ENCODE measurements around the gene FGF11. TPM values are rescaled to one million over a fixed set of nuclear protein-coding genes. Genes with fewer than 3 reads are reported as not detected.

Gene FGF11
- total and polyA plus RNA-seq, 2 of the 4 experiments (the other 2 are of a cell fraction) = 0.18 to 1.1 TPM

DNA sequence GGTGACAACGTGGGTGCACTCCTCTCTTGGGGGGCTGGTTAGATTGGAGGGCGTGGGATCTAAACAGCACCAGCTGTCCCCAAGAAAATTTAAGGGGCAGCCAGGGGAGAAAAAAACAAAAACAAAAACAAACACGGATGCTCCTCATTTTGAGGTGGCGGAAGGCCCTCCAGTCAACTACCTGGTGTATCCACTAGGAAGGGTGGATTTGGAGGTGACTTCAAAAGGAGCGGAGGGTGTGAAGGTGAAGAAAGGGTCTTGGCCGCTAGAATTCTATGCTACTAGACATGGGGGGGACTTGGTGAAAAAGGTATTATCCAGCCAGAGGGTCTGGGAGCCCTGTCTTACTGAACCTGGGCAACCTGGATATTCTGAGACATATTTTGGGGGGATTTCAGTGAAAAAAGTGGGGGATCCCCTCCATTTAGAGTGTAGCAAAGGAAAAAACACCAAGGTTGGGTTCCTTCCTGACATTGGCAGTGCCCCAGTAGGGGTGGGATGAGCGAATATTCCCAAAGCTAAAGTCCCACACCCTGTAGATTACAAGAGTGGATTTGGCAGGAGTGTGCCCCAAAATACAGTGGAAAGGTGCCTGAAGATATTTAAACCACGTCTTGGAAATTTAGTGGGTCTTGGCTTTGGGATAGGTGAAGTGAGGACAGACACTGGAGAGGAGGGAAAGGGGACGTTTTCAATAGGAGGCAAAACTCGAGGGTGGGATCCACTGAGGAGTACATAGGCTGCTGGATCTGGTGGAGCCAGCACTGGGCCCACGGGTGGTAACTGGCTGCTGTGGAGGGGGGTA is 454 bp upstream of the FGF11 start:
- no peak overlapping the region for H3K18ac ChIP-seq (ENCODE audit: low read depth, low read length)
- in situ Hi-C loops (cut with MboI; ENCODE audit: low sequenced_read_pairs) = no loop called here

More for the DNA sequence above, 454 bp upstream of the FGF11 start:
- peaks cover 8% of the 10 kb centered on the region for H3K4me1 ChIP-seq (ENCODE audit: control insufficient read depth, insufficient read depth, low read length)
- H4K8ac ChIP-seq (ENCODE audit: low read depth in 2 of 2, low read length in 2 of 2) = no peak overlapping the region; a peak in 1 of 4 replicates
- H2AK5ac ChIP-seq (ENCODE audit: low read depth, low read length) = no peak overlapping the region
- H3K27ac ChIP-seq (ENCODE audit: insufficient read depth, low read length) = no peak overlapping the region
- H2BK120ac ChIP-seq (ENCODE audit: low read depth, low read length) = no peak overlapping the region
- H3K4ac ChIP-seq (ENCODE audit: low read depth, low read length) = no peak overlapping the region
- dilution Hi-C loops (cut with HindIII; ENCODE audit: low sequenced_read_pairs, unreplicated experiment) = no loop called here
- no peaks in the 10 kb centered on the region for H3K9me3 ChIP-seq (ENCODE audit: control insufficient read depth, insufficient read depth, low read length)
- no peak overlapping the region; the same call in 1 of the 2 replicates for H3K4me2 ChIP-seq (ENCODE audit: low read depth, low read length)
- ChIA-PET CTCF (no interaction called here), POLR2A (ENCODE audit: unreplicated experiment) (no interaction called here)
- no peak overlapping the region for H3K9ac ChIP-seq (ENCODE audit: low read depth, low read length)
- H3K56ac ChIP-seq (ENCODE audit: extremely low read depth, insufficient read depth, low read length) = no peak overlapping the region
- H3K23ac ChIP-seq (ENCODE audit: low read depth, low read length) = peak overlapping the region; percentile 33; the same call in 1 of the 2 replicates
- WGBS, 2 experiments (ENCODE audit: extremely low coverage in 2 of 2, insufficient read length in 1 of 2) = 44% methylated on average over 3 of the region's 11 CpGs; no CpG with 5 or more reads in 1 of the 2 experiments
- intact Hi-C loops (cut with micrococcal nuclease) = loop anchor here (5.0 kb wide), 1 partner anchor 87 kb away; the partner anchor contains the start of gene KCTD11
- H3K27me3 ChIP-seq (ENCODE audit: control insufficient read depth, insufficient read depth, low read length) = peaks cover 34% of the 10 kb centered on the region
- no peak overlapping the region for H3K4me3 ChIP-seq (ENCODE audit: insufficient read depth, low read depth, low read length)
- H4K20me1 ChIP-seq (ENCODE audit: insufficient read depth, low read length) = peaks cover 3% of the 10 kb centered on the region; the same call in 1 of the 2 replicates
- ATAC-seq (ENCODE audit: low read depth) (no peak), DNase-seq (no peak)
- no peaks in the 10 kb centered on the region for H3K36me3 ChIP-seq (ENCODE audit: control insufficient read depth, insufficient read depth, low read length)
- H2AK9ac ChIP-seq (replicated peaks; ENCODE audit: low read depth, low read length, poor library complexity) = no peak overlapping the region
- H2BK5ac ChIP-seq (ENCODE audit: low read depth, low read length, poor library complexity, severe bottlenecking) = no peak overlapping the region
- no peak overlapping the region for H2BK15ac ChIP-seq (ENCODE audit: low read depth, low read length)
- TF ChIP-seq MAFK (IDR thresholded peaks at IDR 0.05; ENCODE audit: low read depth, low read length) (no peak), MXI1 (IDR thresholded peaks at IDR 0.05; ENCODE audit: borderline replicate concordance, low read depth, low read length) (no peak), SMC3 (IDR thresholded peaks at IDR 0.05; ENCODE audit: low read depth, low read length) (no peak), POLR2A (IDR thresholded peaks at IDR 0.05; ENCODE audit: low read depth, low read length) (no peak), CEBPB (IDR thresholded peaks at IDR 0.05; ENCODE audit: low read depth, low read length) (no peak), BHLHE40 (IDR thresholded peaks at IDR 0.05; ENCODE audit: low read depth, low read length) (no peak), RFX5 (IDR thresholded peaks at IDR 0.05; ENCODE audit: low read depth, low read length) (no peak), NFE2L2 (IDR thresholded peaks at IDR 0.05; ENCODE audit: low read depth, low read length) (no peak), CHD1 (IDR thresholded peaks at IDR 0.05; ENCODE audit: low read depth, low read length) (no peak)
- TF ChIP-seq, protein P1, sequence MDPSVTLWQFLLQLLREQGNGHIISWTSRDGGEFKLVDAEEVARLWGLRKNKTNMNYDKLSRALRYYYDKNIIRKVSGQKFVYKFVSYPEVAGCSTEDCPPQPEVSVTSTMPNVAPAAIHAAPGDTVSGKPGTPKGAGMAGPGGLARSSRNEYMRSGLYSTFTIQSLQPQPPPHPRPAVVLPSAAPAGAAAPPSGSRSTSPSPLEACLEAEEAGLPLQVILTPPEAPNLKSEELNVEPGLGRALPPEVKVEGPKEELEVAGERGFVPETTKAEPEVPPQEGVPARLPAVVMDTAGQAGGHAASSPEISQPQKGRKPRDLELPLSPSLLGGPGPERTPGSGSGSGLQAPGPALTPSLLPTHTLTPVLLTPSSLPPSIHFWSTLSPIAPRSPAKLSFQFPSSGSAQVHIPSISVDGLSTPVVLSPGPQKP (IDR thresholded peaks at IDR 0.05; ENCODE audit: borderline replicate concordance, low read depth, low read length) = no peak
- TF ChIP-seq, protein P2, sequence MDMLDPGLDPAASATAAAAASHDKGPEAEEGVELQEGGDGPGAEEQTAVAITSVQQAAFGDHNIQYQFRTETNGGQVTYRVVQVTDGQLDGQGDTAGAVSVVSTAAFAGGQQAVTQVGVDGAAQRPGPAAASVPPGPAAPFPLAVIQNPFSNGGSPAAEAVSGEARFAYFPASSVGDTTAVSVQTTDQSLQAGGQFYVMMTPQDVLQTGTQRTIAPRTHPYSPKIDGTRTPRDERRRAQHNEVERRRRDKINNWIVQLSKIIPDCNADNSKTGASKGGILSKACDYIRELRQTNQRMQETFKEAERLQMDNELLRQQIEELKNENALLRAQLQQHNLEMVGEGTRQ (IDR thresholded peaks at IDR 0.05; ENCODE audit: low read depth, low read length) = no peak
- TF ChIP-seq, protein P3, sequence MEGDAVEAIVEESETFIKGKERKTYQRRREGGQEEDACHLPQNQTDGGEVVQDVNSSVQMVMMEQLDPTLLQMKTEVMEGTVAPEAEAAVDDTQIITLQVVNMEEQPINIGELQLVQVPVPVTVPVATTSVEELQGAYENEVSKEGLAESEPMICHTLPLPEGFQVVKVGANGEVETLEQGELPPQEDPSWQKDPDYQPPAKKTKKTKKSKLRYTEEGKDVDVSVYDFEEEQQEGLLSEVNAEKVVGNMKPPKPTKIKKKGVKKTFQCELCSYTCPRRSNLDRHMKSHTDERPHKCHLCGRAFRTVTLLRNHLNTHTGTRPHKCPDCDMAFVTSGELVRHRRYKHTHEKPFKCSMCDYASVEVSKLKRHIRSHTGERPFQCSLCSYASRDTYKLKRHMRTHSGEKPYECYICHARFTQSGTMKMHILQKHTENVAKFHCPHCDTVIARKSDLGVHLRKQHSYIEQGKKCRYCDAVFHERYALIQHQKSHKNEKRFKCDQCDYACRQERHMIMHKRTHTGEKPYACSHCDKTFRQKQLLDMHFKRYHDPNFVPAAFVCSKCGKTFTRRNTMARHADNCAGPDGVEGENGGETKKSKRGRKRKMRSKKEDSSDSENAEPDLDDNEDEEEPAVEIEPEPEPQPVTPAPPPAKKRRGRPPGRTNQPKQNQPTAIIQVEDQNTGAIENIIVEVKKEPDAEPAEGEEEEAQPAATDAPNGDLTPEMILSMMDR (conservative IDR thresholded peaks at IDR 0.05; ENCODE audit: low read depth, low read length) = no peak
- peaks cover 0 to 2% of the 10 kb centered on the region in 2 experiments; a peak in 1 of 4 replicates for H3K79me1 ChIP-seq (ENCODE audit: low read depth in 1 of 2, low read length in 2 of 2)
- no TSS peak for BruUV-seq (replicated peaks)
- H3K14ac ChIP-seq (replicated peaks; ENCODE audit: low read depth, low read length) = no peak overlapping the region
- no peak overlapping the region for H2AFZ ChIP-seq (replicated peaks; ENCODE audit: low read length, poor library complexity)
- no peak overlapping the region; the same call in 1 of the 2 replicates for H4K91ac ChIP-seq (ENCODE audit: insufficient read depth, low read depth, low read length)
- no peak overlapping the region for H2BK20ac ChIP-seq (ENCODE audit: low read depth, low read length)
- H4K5ac ChIP-seq (ENCODE audit: low read depth, low read length) = no peak overlapping the region
- no peaks in the 10 kb centered on the region for H3K9me1 ChIP-seq (ENCODE audit: insufficient read depth, low read length)
